GM12878 (cell line): ENCODE measurements around the gene CD200R1. TPM values are rescaled to one million over a fixed set of nuclear protein-coding genes. Genes with fewer than 3 reads are reported as not detected.

ENCODE experiments used
- ATAC-seq: fragments of 200-7000 bp; cut with Tn5 transposase; 3 replicates; pipeline ENCODE4 v1.9.1; 2020; ENCODE audit warnings: mild to moderate bottlenecking, moderate library complexity
- BruUV-seq: library from RNA; stranded (reverse); fragments of 400-500 nt; replicated peaks from 2 replicates; lab custom pipeline; 2021; lab: Mats Ljungman, UMichigan
- CTCF ChIA-PET: fragments of 300-600 bp; sonication (Branson Sonifier 250); formaldehyde crosslinking; extraction: SDS; loops from one replicate; lab custom pipeline; 2021; ENCODE audit warnings: inconsistent platforms; lab: Yijun Ruan, JAX
- POLR2A ChIA-PET: fragments of 350-600 bp; formaldehyde crosslinking; extraction: SDS; loops from one replicate; lab custom pipeline; 2021; ENCODE audit warnings: inconsistent platforms; lab: Charles Lee
- RAD21 ChIA-PET: fragments of 300-600 bp; sonication (Branson Sonifier 250); formaldehyde crosslinking; loops from one replicate; lab custom pipeline; 2023; ENCODE audit warnings: antibody characterized with exemption; ENCODE audit not compliant: unreplicated experiment; lab: Charles Lee
- SMC1A ChIA-PET: fragments of 300-600 bp; sonication (Branson Sonifier 250); formaldehyde crosslinking; loops from one replicate; lab custom pipeline; 2023; ENCODE audit not compliant: unreplicated experiment, uncharacterized antibody; lab: Charles Lee
- DNase-seq: peaks from one replicate; pipeline ENCODE4 v3.0.0-alpha.2; 2011; ENCODE audit warnings: low read depth, low spot score
- FAIRE-seq: peaks from 3 replicates; lab custom pipeline; 2011; peaks lifted over from hg19 to GRCh38; lab: Jason Lieb, UNC
- H2AFZ ChIP-seq: 2 replicates; pipeline ENCODE4 v1.6.0; 2011; ENCODE audit warnings: low read depth, low read length, control low read depth; ENCODE audit not compliant: control insufficient read depth
- H3K27ac ChIP-seq: 2 replicates; pipeline ENCODE4 v1.5.1; 2011; ENCODE audit warnings: control low read depth; ENCODE audit not compliant: control insufficient read depth, insufficient read depth
- H3K27me3 ChIP-seq, 2 experiments: replicated peaks in 1 of 2; 2 replicates each; pipeline versions ENCODE4 v1.6.0 to v1.6.1; 2011; ENCODE audit warnings: low read length in 1 of 2; ENCODE audit not compliant: control insufficient read depth in 2 of 2, insufficient read depth in 2 of 2
- H3K36me3 ChIP-seq, 2 experiments: 2 replicates each; pipeline ENCODE4 v1.5.1; 2011; ENCODE audit warnings: low read length in 1 of 2; ENCODE audit not compliant: control insufficient read depth in 2 of 2, insufficient read depth in 2 of 2
- H3K4me1 ChIP-seq: 2 replicates; pipeline ENCODE4 v1.6.1; 2011; ENCODE audit warnings: mild to moderate bottlenecking, low read length, moderate library complexity, mixed read lengths; ENCODE audit not compliant: control insufficient read depth, insufficient read depth
- H3K4me2 ChIP-seq: 2 replicates; pipeline ENCODE4 v1.6.0; 2011; ENCODE audit warnings: control low read depth; ENCODE audit not compliant: control insufficient read depth, insufficient read depth
- H3K4me3 ChIP-seq: fragments of 200-600 bp; sonication (generic); 2 replicates; pipeline ENCODE4 v1.5.1; 2016
- H3K79me2 ChIP-seq: 2 replicates; pipeline ENCODE4 v1.6.0; 2011; ENCODE audit warnings: low read length; ENCODE audit not compliant: control insufficient read depth, insufficient read depth
- H3K9ac ChIP-seq: 2 replicates; pipeline ENCODE4 v1.8.0; 2011; ENCODE audit warnings: low read length, control low read depth, mixed read lengths; ENCODE audit not compliant: control insufficient read depth, insufficient read depth
- H3K9me3 ChIP-seq: replicated peaks from 3 replicates; pipeline ENCODE4 v1.5.1; 2011; ENCODE audit warnings: mild to moderate bottlenecking, low read length; ENCODE audit not compliant: control insufficient read depth, insufficient read depth
- H4K20me1 ChIP-seq: 2 replicates; pipeline ENCODE4 v1.6.0; 2011; ENCODE audit not compliant: control insufficient read depth, insufficient read depth
- ATF7 ChIP-seq: fragments of 450-650 bp; IDR thresholded peaks from 2 replicates; pipeline ENCODE4 v1.6.1; 2016; ENCODE audit warnings: low read depth, mild to moderate bottlenecking
- BACH1 ChIP-seq: fragments of 450-650 bp; IDR thresholded peaks from 2 replicates; pipeline ENCODE4 v1.6.1; 2017; ENCODE audit warnings: mild to moderate bottlenecking, borderline replicate concordance
- ESRRA ChIP-seq: IDR thresholded peaks from 2 replicates; pipeline ENCODE4 v1.6.1; 2012; ENCODE audit warnings: mild to moderate bottlenecking, low read length, improper control_type of control experiment
- IKZF2 ChIP-seq, 2 experiments: fragments of 450-650 bp; IDR thresholded peaks; 2 replicates each; pipeline ENCODE4 v1.6.1; 2017; ENCODE audit warnings: mild to moderate bottlenecking in 2 of 2, moderate library complexity in 2 of 2
- KDM1A ChIP-seq: fragments of 200-600 bp; sonication (generic); IDR thresholded peaks from 2 replicates; pipeline ENCODE4 v1.6.1; 2016; ENCODE audit warnings: borderline replicate concordance
- KLF5 ChIP-seq: fragments of 450-650 bp; IDR thresholded peaks from 2 replicates; pipeline ENCODE4 v1.6.1; 2014; ENCODE audit warnings: mild to moderate bottlenecking; ENCODE audit not compliant: partially characterized antibody
- NBN ChIP-seq: fragments of 450-650 bp; IDR thresholded peaks from 2 replicates; pipeline ENCODE4 v1.6.1; 2016
- NFXL1 ChIP-seq: fragments of 450-650 bp; IDR thresholded peaks from 2 replicates; pipeline ENCODE4 v1.6.1; 2017; ENCODE audit warnings: antibody characterized with exemption, mild to moderate bottlenecking, borderline replicate concordance
- POLR2AphosphoS2 ChIP-seq: IDR thresholded peaks from 2 replicates; pipeline ENCODE4 v1.6.1; 2011; ENCODE audit warnings: low read depth, mild to moderate bottlenecking, low read length, improper control_type of control experiment, moderate library complexity
- RB1 ChIP-seq: fragments of 450-650 bp; formaldehyde crosslinking; IDR thresholded peaks from 2 replicates; pipeline ENCODE4 v1.6.1; 2017; ENCODE audit warnings: mild to moderate bottlenecking, borderline replicate concordance
- RELA ChIP-seq: fragments of 450-650 bp; IDR thresholded peaks from 2 replicates; pipeline ENCODE4 v1.8.0; 2014; ENCODE audit warnings: borderline replicate concordance; ENCODE audit not compliant: partially characterized antibody
- SIN3A ChIP-seq: IDR thresholded peaks from 2 replicates; pipeline ENCODE4 v1.6.1; 2012; ENCODE audit warnings: low read depth, low read length, improper control_type of control experiment
- SUPT20H ChIP-seq: IDR thresholded peaks from 2 replicates; pipeline ENCODE4 v1.6.1; 2011; ENCODE audit warnings: low read depth, mild to moderate bottlenecking, low read length, moderate library complexity, borderline replicate concordance; ENCODE audit not compliant: control insufficient read depth
- TBL1XR1 ChIP-seq: IDR thresholded peaks from 2 replicates; pipeline ENCODE4 v1.6.1; 2012; ENCODE audit warnings: low read depth, low read length, improper control_type of control experiment
- YY1 ChIP-seq: IDR thresholded peaks from 2 replicates; pipeline ENCODE4 v1.6.1; 2011; ENCODE audit warnings: low read depth, mild to moderate bottlenecking, low read length
- ZNF217 ChIP-seq: fragments of 450-650 bp; IDR thresholded peaks from 2 replicates; pipeline ENCODE4 v1.6.1; 2017; ENCODE audit warnings: antibody characterized with exemption, mild to moderate bottlenecking
- ZNF274 ChIP-seq: IDR thresholded peaks from one replicate; pipeline ENCODE4 v1.8.0; 2011; ENCODE audit not compliant: insufficient read length, insufficient read depth
- WGBS: methylation state at CpG from one replicate; pipeline ENCODE4 v1.1.6; 2016; ENCODE audit warnings: low lambda C conversion rate; ENCODE audit not compliant: insufficient replicate concordance, insufficient coverage; ENCODE audit errors: missing lambda C conversion rate; 5-methylcytosine and 5-hydroxymethylcytosine counted together
- in situ Hi-C: fragments of 300-500 bp; cut with MboI; formaldehyde crosslinking; loops from 9 replicates; pipeline ENCODE4 v1.14.3; 2018; ENCODE audit warnings: mixed read lengths
- intact Hi-C: fragments of 100-400 bp; cut with micrococcal nuclease; formaldehyde crosslinking; loops from one replicate; pipeline ENCODE4 v1.14.2; 2022; ENCODE audit not compliant: unreplicated experiment
- polyA plus RNA-seq, 11 experiments: library from polyadenylated mRNA; depleted of rRNA in 4 of 11; unstranded in 6 of 11; stranded (reverse) in 5 of 11; fragments of >200 nt; fragmentation: Nextera tagmentation in 4 of 11; fragmentation: Illumina TruSeq in 1 of 11; extraction: Ambion mirVana in 4 of 11; extraction: Trizol in 1 of 11; gene quantifications; 1 replicate in 1 of 11; 2 replicates in 10 of 11; pipeline versions ENCODE4 v1.2.1 to v1.2.3, GENCODE V29; 2011 to 2016; ENCODE audit warnings: inconsistent platforms in 2 of 11, missing spikeins in 2 of 11, low read depth in 1 of 11
- total RNA-seq, 4 experiments: library from RNA; depleted of rRNA in 3 of 4; stranded (reverse); fragments of >200 nt in 3 of 4; fragmentation: Illumina TruSeq in 1 of 4; extraction: Trizol in 1 of 4; gene quantifications; 2 replicates each; pipeline versions ENCODE4 v1.2.1 to v1.2.3, GENCODE V29; 2013 to 2021

CD200R1 gene
- total and polyA plus RNA-seq, 10 of the 15 experiments (the other 5 are each of a cell fraction or from before 2014, with no cell fraction given), result 0.15 to 1.1 (median 0.88) TPM

DNA sequence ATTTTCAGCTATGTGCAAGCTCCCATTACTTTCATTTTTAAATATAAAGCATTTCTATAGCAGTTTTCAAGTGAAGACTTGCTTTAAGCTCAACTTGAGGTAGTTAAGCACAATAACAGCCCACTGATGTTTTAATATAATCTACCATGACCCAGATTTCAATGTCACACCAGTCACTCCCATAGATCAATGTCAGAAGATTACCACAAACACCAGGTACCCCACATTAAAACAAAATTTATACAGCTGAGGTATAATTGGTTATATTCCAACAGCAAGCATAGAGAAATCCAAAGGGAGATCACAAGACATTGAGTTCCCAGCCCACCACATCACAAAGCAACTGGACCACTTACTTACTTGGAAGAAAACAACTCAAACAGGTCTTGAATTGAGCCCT is 38.7 kb upstream of the CD200R1 start:
- no peak overlapping the region for H3K27ac ChIP-seq
- H4K20me1 ChIP-seq, result no peaks in the 10 kb centered on the region
- RAD21 ChIA-PET, result no interaction called here
- no TSS peak for BruUV-seq
- H3K4me3 ChIP-seq, result no peak overlapping the region
- ATAC-seq (no peak), DNase-seq (no peak), FAIRE-seq (no peak)
- intact Hi-C loops, result no loop called here
- no peak for TF ChIP-seq SUPT20H
- no peak for TF ChIP-seq NBN
- TF ChIP-seq KLF5, result no peak
- no peak for TF ChIP-seq ZNF274
- no peak for TF ChIP-seq POLR2AphosphoS2
- no peak for TF ChIP-seq RELA
- CTCF ChIA-PET, result interaction anchor here (0.5 to 2.0 kb wide), 5 partner anchors 10 to 726 kb away, joined by 3 to 4 read pairs (median 3); no protein-coding TSS in a partner anchor
- peaks cover 36% of the 10 kb centered on the region for H3K79me2 ChIP-seq
- H3K36me3 ChIP-seq, result peaks cover 0 to 26% of the 10 kb centered on the region in 2 experiments; a peak in 3 of 4 replicates
- H3K27me3 ChIP-seq, result no peaks in the 10 kb centered on the region
- SMC1A ChIA-PET, result interaction anchor here (1.0 to 1.5 kb wide), 3 partner anchors 10 to 21 kb away, joined by 4 to 7 read pairs (median 6); no protein-coding TSS in a partner anchor
- in situ Hi-C loops, result no loop called here
- no peak overlapping the region for H3K9ac ChIP-seq
- H2AFZ ChIP-seq, result no peak overlapping the region
- peak overlapping the region; percentile 7 for H3K4me2 ChIP-seq
- H3K4me1 ChIP-seq, result no peaks in the 10 kb centered on the region
- H3K9me3 ChIP-seq, result no peaks in the 10 kb centered on the region
- POLR2A ChIA-PET, result interaction anchor here (0.7 to 1.5 kb wide), 2 partner anchors 23 to 158 kb away, joined by 4 read pairs; partner anchors contain the start of gene GTPBP8

DNA sequence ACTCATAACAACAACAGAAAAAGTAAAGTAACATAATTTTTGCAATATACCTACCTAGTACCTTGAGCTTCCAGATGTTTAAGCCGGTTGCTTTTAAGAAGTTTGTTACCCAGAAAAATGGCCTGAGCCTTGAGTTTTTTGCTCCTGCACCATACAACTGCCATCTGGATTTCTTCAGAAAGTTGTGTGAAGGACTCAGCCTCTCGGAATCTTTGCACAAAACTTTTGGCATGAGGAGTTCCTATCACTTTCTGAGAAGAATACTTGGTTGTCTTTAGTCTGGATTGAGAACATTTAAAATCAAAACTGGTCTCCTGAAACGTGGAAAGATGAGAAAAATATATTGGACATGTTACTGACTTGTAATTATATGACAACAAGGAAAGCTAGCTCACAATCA is 33.2 kb upstream of the CD200R1 start:
- H2AFZ ChIP-seq, result no peak overlapping the region
- H3K4me3 ChIP-seq, result no peak overlapping the region
- peaks cover 4 to 37% of the 10 kb centered on the region in 2 experiments for H3K36me3 ChIP-seq
- H4K20me1 ChIP-seq, result no peaks in the 10 kb centered on the region
- BruUV-seq, result no TSS peak
- no peaks in the 10 kb centered on the region for H3K9me3 ChIP-seq
- intact Hi-C loops (no loop called here), in situ Hi-C loops (no loop called here)
- no peak overlapping the region for H3K9ac ChIP-seq
- FAIRE-seq (no peak), DNase-seq (no peak), ATAC-seq (no peak)
- ChIA-PET SMC1A (interaction anchor here (1.1 to 4.4 kb wide), 5 partner anchors 10 to 28 kb away, joined by 3 to 22 read pairs (median 3); a partner anchor contains a TSS), POLR2A (interaction anchor here (1.0 to 2.3 kb wide), 2 partner anchors 10 to 13 kb away, joined by 3 to 7 read pairs; no protein-coding TSS in a partner anchor), RAD21 (no interaction called here), CTCF (interaction anchor here (0.6 to 1.7 kb wide), 3 partner anchors 10 to 687 kb away, joined by 3 to 5 read pairs (median 3); no protein-coding TSS in a partner anchor)
- H3K27me3 ChIP-seq, result no peaks in the 10 kb centered on the region
- H3K79me2 ChIP-seq, result no peaks in the 10 kb centered on the region; the same call in none of the 2 replicates
- no peak overlapping the region for H3K4me2 ChIP-seq
- WGBS, result 90% methylated on average over 3 of the region's 3 CpGs
- H3K4me1 ChIP-seq, result no peaks in the 10 kb centered on the region
- no peak overlapping the region for H3K27ac ChIP-seq
- TF ChIP-seq IKZF2 (IDR thresholded peaks at IDR 0.05) (no peak), NFXL1 (no peak), YY1 (no peak), KDM1A (no peak), ZNF217 (no peak), ATF7 (no peak), TBL1XR1 (no peak), SIN3A (no peak), ESRRA (no peak), NBN (no peak), BACH1 (no peak), RB1 (no peak)
